Adrenal gland (tissue), 5 donors: Measurements from ENCODE around the gene DET1.

Experiments used
- POLR2A ChIP-seq, 2 donors: fragments of 450-650 bp; IDR thresholded peaks; one replicate each; pipeline ENCODE4 v1.6.1; 2017; ENCODE audit warnings: antibody characterized with exemption in 2 of 2, mild to moderate bottlenecking in 2 of 2, moderate library complexity in 1 of 2
- TF ChIP-seq, protein P1 (sequence below), 6 experiments: fragments of 450-650 bp in 4 of 6; fragments of 200-600 bp in 2 of 6; sonication (generic) in 1 of 6; IDR thresholded peaks; 1 replicate in 5 of 6; 2 replicates in 1 of 6; pipeline versions ENCODE4 v1.5.1 to v1.8.0; 2016 to 2021; ENCODE audit warnings: antibody characterized with exemption in 6 of 6, mild to moderate bottlenecking in 2 of 6, moderate library complexity in 1 of 6
- donor health status: DM: no; HTN: no; CAD: no.

DNA sequence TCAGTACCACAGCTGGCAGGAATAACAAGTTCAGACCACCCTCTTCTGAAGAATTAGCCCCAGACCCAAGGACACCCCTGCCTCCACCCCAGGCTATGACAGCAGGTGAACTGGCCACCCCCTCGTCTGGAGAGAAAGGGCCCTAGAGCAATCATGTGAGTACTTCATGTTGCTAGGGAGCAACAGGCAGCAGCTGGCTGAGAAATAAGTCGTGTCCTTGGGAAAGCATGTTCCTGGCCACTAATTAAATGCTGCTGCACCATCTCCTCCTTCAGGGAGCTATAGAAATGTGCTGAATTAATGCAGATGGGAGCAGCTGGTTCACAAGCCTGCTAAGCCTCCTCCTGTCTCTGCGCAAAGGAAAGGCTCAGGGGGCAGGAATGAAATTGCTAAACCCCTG, 47.5 kb downstream of the DET1 start:
- TF ChIP-seq, protein P1, sequence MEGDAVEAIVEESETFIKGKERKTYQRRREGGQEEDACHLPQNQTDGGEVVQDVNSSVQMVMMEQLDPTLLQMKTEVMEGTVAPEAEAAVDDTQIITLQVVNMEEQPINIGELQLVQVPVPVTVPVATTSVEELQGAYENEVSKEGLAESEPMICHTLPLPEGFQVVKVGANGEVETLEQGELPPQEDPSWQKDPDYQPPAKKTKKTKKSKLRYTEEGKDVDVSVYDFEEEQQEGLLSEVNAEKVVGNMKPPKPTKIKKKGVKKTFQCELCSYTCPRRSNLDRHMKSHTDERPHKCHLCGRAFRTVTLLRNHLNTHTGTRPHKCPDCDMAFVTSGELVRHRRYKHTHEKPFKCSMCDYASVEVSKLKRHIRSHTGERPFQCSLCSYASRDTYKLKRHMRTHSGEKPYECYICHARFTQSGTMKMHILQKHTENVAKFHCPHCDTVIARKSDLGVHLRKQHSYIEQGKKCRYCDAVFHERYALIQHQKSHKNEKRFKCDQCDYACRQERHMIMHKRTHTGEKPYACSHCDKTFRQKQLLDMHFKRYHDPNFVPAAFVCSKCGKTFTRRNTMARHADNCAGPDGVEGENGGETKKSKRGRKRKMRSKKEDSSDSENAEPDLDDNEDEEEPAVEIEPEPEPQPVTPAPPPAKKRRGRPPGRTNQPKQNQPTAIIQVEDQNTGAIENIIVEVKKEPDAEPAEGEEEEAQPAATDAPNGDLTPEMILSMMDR (IDR thresholded peaks at IDR 0.05): no peak
- no peak for TF ChIP-seq POLR2A (IDR thresholded peaks at IDR 0.05)
